ENCODE measurements around the gene GPR158. TPM values are rescaled to one million over a fixed set of nuclear protein-coding genes. Genes with fewer than 3 reads are reported as not detected.
A peak's percentile ranks its signal among the peaks of the same experiment; 100 is the strongest.

Gene GPR158
- total and polyA plus RNA-seq, 9 of the 15 experiments (the other 6 are each of a cell fraction or from before 2014, with no cell fraction given), result 4.0 to 7.6 (median 5.0) TPM

DNA sequence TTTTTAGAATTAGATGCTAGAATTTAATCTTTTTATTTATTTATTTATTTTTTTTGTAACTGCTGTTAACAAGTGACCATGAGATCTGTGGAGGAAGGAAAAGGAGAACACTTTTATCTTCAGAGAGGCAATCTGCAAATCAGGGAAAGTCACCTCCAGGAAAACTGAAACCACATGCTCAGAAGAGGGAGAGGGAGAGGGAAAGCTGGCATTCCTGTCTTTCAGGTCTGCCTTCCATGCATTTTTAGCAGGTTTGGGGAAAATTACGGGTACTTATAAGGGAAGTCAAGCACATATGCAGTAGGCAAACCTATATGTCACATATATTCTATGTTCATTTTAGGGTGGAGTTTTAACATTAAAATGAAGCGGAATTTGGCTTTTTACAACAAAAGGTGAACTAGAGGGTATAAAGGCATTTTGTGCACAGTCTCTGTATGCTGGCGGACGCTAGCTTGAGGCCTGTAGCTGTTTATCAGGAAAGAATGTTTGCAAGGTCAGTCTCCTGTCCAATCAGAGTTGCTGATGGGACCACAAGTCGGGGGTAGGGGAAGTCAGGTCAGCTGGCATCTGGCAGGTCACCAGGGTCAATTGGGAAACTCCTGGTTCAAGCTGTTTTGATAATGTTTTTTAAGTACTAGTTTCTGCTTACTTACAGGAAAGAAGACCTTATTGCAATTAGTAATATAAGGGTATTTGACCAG, 333.5 kb downstream of the GPR158 start:
- Histone ChIP-seq H3K4me1 (replicated peaks in 1 of 2; ENCODE audit: control insufficient read depth in 2 of 2, insufficient read depth in 2 of 2, low read length in 2 of 2) (peaks cover 2 to 9% of the 10 kb centered on the region in 2 experiments; a peak in 4 of 5 replicates), H3K9ac (ENCODE audit: insufficient read depth in 1 of 2, low read depth in 2 of 2, low read length in 2 of 2) (no peak overlapping the region), H2AFZ (ENCODE audit: low read depth, low read length) (no peak overlapping the region), H3K4me3 (no peak overlapping the region), H3K36me3 (ENCODE audit: control insufficient read depth, insufficient read depth, low read length) (no peaks in the 10 kb centered on the region), H3K27me3 (ENCODE audit: control insufficient read depth in 2 of 2, insufficient read depth in 2 of 2, low read length in 2 of 2) (no peaks in the 10 kb centered on the region), H3K9me3 (replicated peaks; ENCODE audit: control insufficient read depth, insufficient read depth, low read depth, low read length) (no peaks in the 10 kb centered on the region), H3K79me2 (ENCODE audit: control insufficient read depth, insufficient read depth, low read length) (no peaks in the 10 kb centered on the region), H3K27ac (ENCODE audit: extremely low read depth, low read depth, low read length) (no peak overlapping the region), H3K9me1 (ENCODE audit: control insufficient read depth, insufficient read depth, low read length) (peaks cover 4% of the 10 kb centered on the region), H4K20me1 (replicated peaks; ENCODE audit: control insufficient read depth, insufficient read depth, low read length) (no peaks in the 10 kb centered on the region), H3K4me2 (ENCODE audit: insufficient read depth, low read length) (no peak overlapping the region)
- in situ Hi-C loops (cut with MboI), result no loop called here
- no peak for ATAC-seq
- FAIRE-seq, result no peak
- CTCF ChIA-PET (ENCODE audit: low intra/inter-chr PET ratio), result no interaction called here
- TF ChIP-seq NR2C1 (IDR thresholded peaks at IDR 0.05), result 0 out of 2 replicates have a peak, but pooled peaks have one; percentile 23
- TF ChIP-seq NR2C1 (tag; IDR thresholded peaks at IDR 0.05), result no peak
- TF ChIP-seq, protein P1, sequence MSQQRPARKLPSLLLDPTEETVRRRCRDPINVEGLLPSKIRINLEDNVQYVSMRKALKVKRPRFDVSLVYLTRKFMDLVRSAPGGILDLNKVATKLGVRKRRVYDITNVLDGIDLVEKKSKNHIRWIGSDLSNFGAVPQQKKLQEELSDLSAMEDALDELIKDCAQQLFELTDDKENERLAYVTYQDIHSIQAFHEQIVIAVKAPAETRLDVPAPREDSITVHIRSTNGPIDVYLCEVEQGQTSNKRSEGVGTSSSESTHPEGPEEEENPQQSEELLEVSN (IDR thresholded peaks at IDR 0.05; ENCODE audit: borderline replicate concordance in 1 of 2, extremely low read depth in 1 of 2, insufficient read depth in 1 of 2, insufficient read length in 1 of 2, low read depth in 1 of 2, low read length in 1 of 2, poor library complexity in 1 of 2, severe bottlenecking in 1 of 2), result no peak
- no peak for TF ChIP-seq RNF2 (IDR thresholded peaks at IDR 0.05)
- intact Hi-C loops (cut with micrococcal nuclease), result no loop called here
- WGBS (ENCODE audit: insufficient coverage, low coverage, missing lambda C conversion rate), result 49% methylated on average over 5 of the region's 5 CpGs
- POLR2A ChIA-PET, result interaction anchor here (0.8 kb wide), 1 partner anchor 17 kb away, joined by 4 read pairs; no protein-coding TSS in a partner anchor
- BruUV-seq (replicated peaks), result no TSS peak
- DNase-seq (ENCODE audit: extremely low read depth in 1 of 4, low spot score in 3 of 4), result peak in 3 of 4 experiments; percentile 27 to 39 (median 37)
